ENCODE measurements around the gene LSM14B. TPM values are rescaled to one million over a fixed set of nuclear protein-coding genes. Genes with fewer than 3 reads are reported as not detected.
"Not testable (repeated sequence)": the region's sequence is repeated elsewhere in the genome, so short reads cannot be mapped to it uniquely, and the experiment has no call there.

The LSM14B gene
- total RNA-seq (10 to 100 TPM; 25.0 to 29.5 TPM), polyA plus RNA-seq (10 to 100 TPM; 14.5 to 14.8 TPM)
- long read RNA-seq, donor 1, result 0 reads
- long read RNA-seq, donor 2, partial matches to known transcripts, result 1 of 1 reads
- long read RNA-seq, donor 2, other reads (novel, unspliced or antisense), result 0 of 1 reads

DNA sequence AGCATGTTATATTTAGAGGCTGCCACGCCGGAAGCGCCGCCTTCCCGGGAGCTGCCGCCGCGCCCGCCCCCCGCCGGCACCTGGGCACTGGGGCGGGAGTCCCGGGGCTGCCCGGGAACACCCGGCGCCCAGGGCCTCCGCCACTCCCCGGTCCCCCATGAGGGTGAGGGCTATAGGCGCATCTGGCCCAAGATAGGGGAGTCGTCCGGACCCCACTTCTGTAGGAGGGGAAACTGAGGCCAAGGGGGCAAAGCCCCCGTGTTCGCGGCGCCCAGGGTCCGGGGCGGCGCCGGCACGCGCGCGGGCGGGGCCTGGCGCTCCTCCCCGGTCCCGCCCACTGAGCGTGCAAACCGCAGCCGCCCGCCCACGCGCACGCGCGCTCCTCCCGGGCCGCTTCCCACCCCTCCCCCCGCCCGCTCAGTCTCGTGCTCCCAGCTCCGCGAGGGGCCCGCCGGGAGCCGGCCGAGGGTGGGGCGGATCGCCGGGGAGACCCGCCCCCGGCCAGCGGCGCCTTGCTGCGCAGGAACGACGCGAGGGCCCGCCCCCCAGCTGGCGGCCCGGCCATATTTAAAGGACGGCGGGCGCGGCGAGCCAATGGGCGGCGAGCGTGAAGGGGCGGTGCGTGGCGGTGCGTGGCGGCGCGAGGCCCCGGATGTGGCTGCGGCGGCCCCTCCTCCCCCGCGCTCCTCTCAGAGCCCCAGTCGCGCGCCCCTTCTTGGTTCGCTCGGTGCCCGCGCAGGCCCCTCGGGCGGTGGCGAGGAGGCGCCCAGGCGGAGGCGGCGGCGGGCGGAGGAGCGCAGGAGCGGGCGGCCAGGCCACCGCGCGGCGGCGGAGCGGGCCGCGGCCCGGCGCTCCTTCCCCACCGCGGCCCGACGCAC lies at the start of gene LSM14B:
Gene LSM14B (plus strand): TSS at position 700 of the 878 bp plus-strand sequence. CDS start 192 bp downstream, outside the sequence.
- Histone ChIP-seq H3K27me3 (ENCODE audit: control insufficient read depth in 1 of 2, insufficient read depth in 2 of 2, low read length in 1 of 2) (no peaks in the 10 kb centered on the region), H3K36me3 (ENCODE audit: control insufficient read depth in 1 of 2, insufficient read depth in 2 of 2, low read length in 1 of 2) (peaks cover 0 to 6% of the 10 kb centered on the region in 2 donors), H3K4me3 (ENCODE audit: low read length in 2 of 2) (peak within 1 kb of the TSS; percentile 85 to 87), H3K9me3 (ENCODE audit: control insufficient read depth, low read length) (no peaks in the 10 kb centered on the region), H3K4me1 (ENCODE audit: control insufficient read depth in 1 of 2, insufficient read depth in 2 of 2, low read length in 2 of 2) (peaks cover 0 to 2% of the 10 kb centered on the region in 2 donors), H3K27ac (ENCODE audit: low read depth in 1 of 2, low read length in 2 of 2) (peak within 1 kb of the TSS; percentile 14 to 90)
- DNase-seq, result peak; percentile 97 to 98
- intact Hi-C loops (cut with DNase I), result loop anchor here in 1 of 2 donors (1.0 to 5.0 kb wide), 2 partner anchors 55 to 100 kb away; no protein-coding TSS in a partner anchor
- 1% methylated on average over 77 to 124 of the region's 124 CpGs for WGBS, 2 donors
- peak; percentile 96 for ATAC-seq (ENCODE audit: low FRiP score)

DNA sequence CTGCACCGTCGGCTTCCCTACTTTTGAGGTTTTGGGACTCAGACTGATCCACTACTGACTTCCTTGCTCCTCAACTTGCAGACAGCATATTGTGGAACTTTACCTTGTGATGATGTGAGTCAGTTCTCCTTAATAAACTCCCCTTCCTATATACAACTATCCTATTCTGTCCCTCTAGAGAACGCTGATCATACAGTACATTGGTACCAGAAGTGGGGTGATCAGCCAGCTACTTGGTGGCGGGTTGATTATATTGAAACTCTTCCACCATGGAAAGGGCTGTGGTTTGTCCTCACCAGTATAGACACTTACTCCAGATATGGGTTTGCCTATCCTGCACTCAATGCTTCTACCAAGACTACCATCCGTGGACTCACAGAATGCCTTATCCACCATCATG lies 49.0 kb upstream of the LSM14B start:
- WGBS, 2 donors, result 92 to 93% methylated on average over 5 of the region's 5 CpGs
- H3K4me1 ChIP-seq (ENCODE audit: control insufficient read depth in 1 of 2, insufficient read depth in 2 of 2, low read length in 2 of 2), result no peaks in the 10 kb centered on the region
- no peaks in the 10 kb centered on the region for H3K36me3 ChIP-seq (ENCODE audit: control insufficient read depth in 1 of 2, insufficient read depth in 2 of 2, low read length in 1 of 2)
- no peak overlapping the region for H3K4me3 ChIP-seq (ENCODE audit: low read length in 2 of 2)
- H3K9me3 ChIP-seq (ENCODE audit: control insufficient read depth, low read length), result peaks cover 5% of the 10 kb centered on the region
- no peak for DNase-seq
- H3K27me3 ChIP-seq (ENCODE audit: control insufficient read depth in 1 of 2, insufficient read depth in 2 of 2, low read length in 1 of 2), result no peaks in the 10 kb centered on the region
- intact Hi-C loops (cut with DNase I), result no loop called here
- no peak overlapping the region for H3K27ac ChIP-seq (ENCODE audit: low read depth in 1 of 2, low read length in 2 of 2)
- ATAC-seq (ENCODE audit: low FRiP score), result no peak

DNA sequence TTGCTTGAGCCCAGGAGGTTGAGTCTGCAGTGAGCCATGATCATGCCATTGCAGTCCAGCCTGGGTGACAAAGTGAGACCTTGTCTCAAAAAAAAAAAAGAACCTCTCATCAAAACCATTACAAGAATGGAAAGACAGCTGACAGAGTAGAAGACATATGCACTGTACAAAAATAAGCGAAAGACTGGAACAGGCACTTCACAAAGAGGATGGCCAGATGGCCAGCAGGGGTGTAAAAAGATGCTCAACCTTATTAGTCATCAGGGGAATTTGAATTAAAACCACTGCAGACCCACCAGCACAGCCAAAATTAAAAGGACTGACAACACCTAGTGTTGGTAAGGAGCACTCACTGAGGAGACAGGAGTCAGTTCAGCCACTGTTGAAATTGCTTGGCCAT lies 43.1 kb upstream of the LSM14B start:
- DNase-seq (no peak), ATAC-seq (ENCODE audit: low FRiP score) (no peak)
- Histone ChIP-seq H3K36me3 (ENCODE audit: control insufficient read depth in 1 of 2, insufficient read depth in 2 of 2, low read length in 1 of 2) (no peaks in the 10 kb centered on the region), H3K27ac (ENCODE audit: low read depth in 1 of 2, low read length in 2 of 2) (no peak overlapping the region), H3K4me1 (ENCODE audit: control insufficient read depth in 1 of 2, insufficient read depth in 2 of 2, low read length in 2 of 2) (no peaks in the 10 kb centered on the region), H3K9me3 (ENCODE audit: control insufficient read depth, low read length) (peaks cover 6% of the 10 kb centered on the region), H3K27me3 (ENCODE audit: control insufficient read depth in 1 of 2, insufficient read depth in 2 of 2, low read length in 1 of 2) (no peaks in the 10 kb centered on the region), H3K4me3 (ENCODE audit: low read length in 2 of 2) (no peak overlapping the region)
- WGBS, 2 donors, result 97 to 100% methylated on average over 1 of the region's 1 CpG
- intact Hi-C loops (cut with DNase I), result no loop called here

DNA sequence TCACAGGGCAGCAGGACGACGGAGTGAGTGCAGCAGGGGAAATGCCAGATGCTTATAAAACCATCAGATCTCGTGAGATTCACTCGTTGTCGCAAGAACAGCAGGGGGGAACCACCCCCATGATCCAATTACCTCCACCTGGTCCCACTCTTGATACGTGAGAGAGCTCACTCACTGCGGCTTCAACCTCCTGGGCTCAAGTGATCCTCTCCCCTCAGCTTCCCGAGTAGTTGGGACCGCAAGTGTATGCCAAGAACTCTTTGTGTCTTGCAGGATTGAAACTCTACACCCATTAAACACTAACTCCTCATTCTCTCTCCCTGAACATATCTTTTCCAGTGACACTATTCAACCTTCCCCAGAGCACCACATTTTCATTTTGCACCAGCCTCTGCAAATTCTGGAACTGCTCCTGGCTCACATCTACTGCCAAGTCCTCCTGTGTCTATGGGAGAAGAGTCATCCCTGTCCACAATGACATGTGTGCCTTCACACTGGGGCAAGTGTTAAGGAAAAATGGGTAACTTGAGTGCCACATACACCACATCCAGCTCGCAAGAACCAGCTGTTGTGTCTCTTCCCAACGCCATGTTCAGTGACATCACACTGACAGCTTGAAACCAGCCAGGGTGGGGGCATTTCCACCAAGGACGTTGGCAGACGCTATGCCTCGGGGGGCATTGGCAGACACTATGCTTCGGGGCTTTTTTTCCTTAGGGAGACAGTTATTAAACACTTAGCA lies 41.9 kb upstream of the LSM14B start:
- H3K27me3 ChIP-seq (ENCODE audit: control insufficient read depth in 1 of 2, insufficient read depth in 2 of 2, low read length in 1 of 2), result no peaks in the 10 kb centered on the region
- no peak overlapping the region for H3K27ac ChIP-seq (ENCODE audit: low read depth in 1 of 2, low read length in 2 of 2)
- DNase-seq (no peak), ATAC-seq (ENCODE audit: low FRiP score) (no peak)
- no peak overlapping the region for H3K4me3 ChIP-seq (ENCODE audit: low read length in 2 of 2)
- intact Hi-C loops (cut with DNase I), result no loop called here
- H3K9me3 ChIP-seq (ENCODE audit: control insufficient read depth, low read length), result peaks cover 6% of the 10 kb centered on the region
- 60 to 64% methylated on average over 15 of the region's 15 CpGs for WGBS, 2 donors
- no peaks in the 10 kb centered on the region for H3K4me1 ChIP-seq (ENCODE audit: control insufficient read depth in 1 of 2, insufficient read depth in 2 of 2, low read length in 2 of 2)
- no peaks in the 10 kb centered on the region for H3K36me3 ChIP-seq (ENCODE audit: control insufficient read depth in 1 of 2, insufficient read depth in 2 of 2, low read length in 1 of 2)

- no peak overlapping the region for H3K4me3 ChIP-seq (ENCODE audit: low read length in 2 of 2)
- ATAC-seq (ENCODE audit: low FRiP score) (no peak), DNase-seq (no peak)
- H3K9me3 ChIP-seq (ENCODE audit: control insufficient read depth, low read length), result peaks cover 6% of the 10 kb centered on the region
- no peak overlapping the region for H3K27ac ChIP-seq (ENCODE audit: low read depth in 1 of 2, low read length in 2 of 2)
- WGBS, 2 donors, result 57 to 67% methylated on average over 5 of the region's 5 CpGs
- no peaks in the 10 kb centered on the region for H3K4me1 ChIP-seq (ENCODE audit: control insufficient read depth in 1 of 2, insufficient read depth in 2 of 2, low read length in 2 of 2)
- H3K36me3 ChIP-seq (ENCODE audit: control insufficient read depth in 1 of 2, insufficient read depth in 2 of 2, low read length in 1 of 2), result no peaks in the 10 kb centered on the region
- intact Hi-C loops (cut with DNase I), result no loop called here
- no peaks in the 10 kb centered on the region for H3K27me3 ChIP-seq (ENCODE audit: control insufficient read depth in 1 of 2, insufficient read depth in 2 of 2, low read length in 1 of 2)
Measured at GRCh38 chr20:62083312-62083711, 39.0 kb upstream of the LSM14B start.

- H3K27ac ChIP-seq (ENCODE audit: low read depth in 1 of 2, low read length in 2 of 2); H3K9me3 ChIP-seq (ENCODE audit: control insufficient read depth, low read length); H3K4me1 ChIP-seq (ENCODE audit: control insufficient read depth in 1 of 2, insufficient read depth in 2 of 2, low read length in 2 of 2); H3K27me3 ChIP-seq (ENCODE audit: control insufficient read depth in 1 of 2, insufficient read depth in 2 of 2, low read length in 1 of 2); H3K36me3 ChIP-seq (ENCODE audit: control insufficient read depth in 1 of 2, insufficient read depth in 2 of 2, low read length in 1 of 2); ATAC-seq (ENCODE audit: low FRiP score); H3K4me3 ChIP-seq (ENCODE audit: low read length in 2 of 2); DNase-seq; intact Hi-C loops (cut with DNase I): not testable (repeated sequence)
- WGBS, 2 donors, result 91 to 93% methylated on average over 9 of the region's 9 CpGs
Measured at GRCh38 chr20:62084224-62084623, 38.1 kb upstream of the LSM14B start.

DNA sequence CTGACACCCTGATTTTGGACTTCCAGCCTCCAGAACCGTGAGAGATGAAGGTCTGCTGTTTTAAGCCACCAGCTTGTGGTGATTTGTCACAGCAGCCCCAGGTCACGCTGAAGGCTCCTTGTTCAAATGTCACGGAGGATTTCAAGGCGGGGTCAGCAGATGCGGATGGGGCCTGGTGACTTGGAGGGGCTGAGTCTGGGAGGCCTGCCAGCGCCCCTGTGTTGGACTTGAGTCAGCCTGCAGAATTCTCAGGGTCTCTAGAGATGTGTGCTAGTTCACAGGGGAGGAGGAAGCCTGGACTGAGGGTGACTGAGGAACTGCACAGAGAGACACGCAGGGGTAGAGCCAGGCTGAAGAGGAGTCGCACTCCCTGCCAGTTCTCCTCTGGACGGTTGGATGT lies 37.1 kb upstream of the LSM14B start:
- no peaks in the 10 kb centered on the region for H3K4me1 ChIP-seq (ENCODE audit: control insufficient read depth in 1 of 2, insufficient read depth in 2 of 2, low read length in 2 of 2)
- H3K27ac ChIP-seq (ENCODE audit: low read depth in 1 of 2, low read length in 2 of 2), result no peak overlapping the region
- ATAC-seq (ENCODE audit: low FRiP score), result no peak
- no peak overlapping the region for H3K4me3 ChIP-seq (ENCODE audit: low read length in 2 of 2)
- intact Hi-C loops (cut with DNase I), result no loop called here
- H3K36me3 ChIP-seq (ENCODE audit: control insufficient read depth in 1 of 2, insufficient read depth in 2 of 2, low read length in 1 of 2), result no peaks in the 10 kb centered on the region
- no peak for DNase-seq
- peaks cover 3% of the 10 kb centered on the region for H3K9me3 ChIP-seq (ENCODE audit: control insufficient read depth, low read length)
- 67 to 68% methylated on average over 9 of the region's 9 CpGs for WGBS, 2 donors
- H3K27me3 ChIP-seq (ENCODE audit: control insufficient read depth in 1 of 2, insufficient read depth in 2 of 2, low read length in 1 of 2), result no peaks in the 10 kb centered on the region

GRCh38 chr20:62087227-62087626 lies 35.0 kb upstream of the LSM14B start:
- H3K9me3 ChIP-seq (ENCODE audit: control insufficient read depth, low read length), result no peaks in the 10 kb centered on the region
- intact Hi-C loops (cut with DNase I), result no loop called here
- DNase-seq, result no peak
- H3K4me1 ChIP-seq (ENCODE audit: control insufficient read depth in 1 of 2, insufficient read depth in 2 of 2, low read length in 2 of 2), result no peaks in the 10 kb centered on the region
- H3K27ac ChIP-seq (ENCODE audit: low read depth in 1 of 2, low read length in 2 of 2), result no peak overlapping the region
- no peak for ATAC-seq (ENCODE audit: low FRiP score)
- no peaks in the 10 kb centered on the region for H3K36me3 ChIP-seq (ENCODE audit: control insufficient read depth in 1 of 2, insufficient read depth in 2 of 2, low read length in 1 of 2)
- no peak overlapping the region for H3K4me3 ChIP-seq (ENCODE audit: low read length in 2 of 2)
- 33 to 41% methylated on average over 11 of the region's 11 CpGs for WGBS, 2 donors
- H3K27me3 ChIP-seq (ENCODE audit: control insufficient read depth in 1 of 2, insufficient read depth in 2 of 2, low read length in 1 of 2), result no peaks in the 10 kb centered on the region
